Hematopoietic multipotent progenitor cell treated with erythropoietin and hydrocortisone succinate and interleukin-3 and kit ligand, for 4 days (in vitro differentiated cells): ENCODE measurements around the gene PNMA3.
"Not testable (repeated sequence)": the region's sequence is repeated elsewhere in the genome, so short reads cannot be mapped to it uniquely, and the experiment has no call there.

ENCODE experiments used
- DNase-seq: peaks from one replicate; pipeline ENCODE4 v3.0.0-alpha.2; 2015

The PNMA3 gene

GRCh38 chrX:153074262-153074899 lies 18.1 kb downstream of the PNMA3 start:
- DNase-seq: no peak

GRCh38 chrX:153074935-153075334 lies 18.7 kb downstream of the PNMA3 start:
- DNase-seq: no peak

DNA sequence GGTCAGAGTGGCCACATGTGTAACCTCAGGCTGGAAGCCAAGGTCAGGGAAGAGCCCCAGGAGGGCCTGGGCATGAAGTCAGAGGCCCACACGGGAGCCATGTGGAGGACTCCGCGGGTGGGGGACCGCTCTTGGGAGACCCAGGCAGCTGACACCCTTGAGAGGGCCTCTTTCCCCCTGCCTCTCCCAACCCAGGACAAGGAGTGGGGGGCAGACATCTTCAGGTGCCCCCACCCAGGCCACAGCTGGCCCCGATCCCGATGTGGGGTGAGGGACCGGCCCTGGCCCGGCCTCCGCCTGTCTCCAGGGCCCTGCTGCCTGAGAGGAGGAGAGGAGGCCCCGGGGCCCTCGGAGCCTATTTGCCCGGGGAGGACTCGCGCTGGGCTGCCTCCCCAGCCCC lies 19.1 kb downstream of the PNMA3 start:
- DNase-seq: no peak

DNA sequence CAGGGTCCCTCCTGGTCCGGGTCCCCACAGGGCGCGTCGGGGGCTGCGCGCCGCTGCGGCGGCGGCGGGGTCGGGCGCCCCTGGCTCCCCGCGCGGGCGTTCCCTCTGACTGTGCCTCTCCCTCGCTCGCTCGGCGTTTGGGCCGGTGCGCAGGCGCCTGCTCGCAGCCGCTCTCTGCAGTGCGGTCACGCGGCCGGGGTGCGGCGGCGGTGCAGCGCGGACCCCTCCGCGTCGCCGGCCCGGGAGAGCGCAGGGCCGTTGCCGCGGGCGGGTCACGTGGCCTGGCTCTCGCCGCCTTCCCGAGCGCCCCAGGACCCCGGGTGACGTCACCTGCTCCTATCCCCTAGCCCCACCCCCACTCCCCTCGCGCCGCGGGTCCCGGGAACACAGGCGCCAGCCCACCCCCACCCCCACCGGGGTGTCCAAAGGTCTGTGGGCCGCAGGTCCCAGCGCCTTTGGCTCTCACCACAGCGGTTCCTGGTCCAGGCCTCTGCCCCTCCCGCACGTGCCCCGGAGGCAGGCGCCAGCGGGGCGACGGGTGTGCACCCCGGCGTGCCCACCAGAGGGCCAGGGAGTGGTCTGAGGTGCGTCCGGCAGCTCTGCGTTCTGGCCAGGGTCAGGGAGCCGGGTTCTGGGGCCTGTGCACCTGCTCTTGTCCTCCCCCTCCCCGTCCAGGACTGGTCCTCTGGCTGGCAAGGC lies 21.3 kb downstream of the PNMA3 start:
- not testable (repeated sequence) for DNase-seq

DNA sequence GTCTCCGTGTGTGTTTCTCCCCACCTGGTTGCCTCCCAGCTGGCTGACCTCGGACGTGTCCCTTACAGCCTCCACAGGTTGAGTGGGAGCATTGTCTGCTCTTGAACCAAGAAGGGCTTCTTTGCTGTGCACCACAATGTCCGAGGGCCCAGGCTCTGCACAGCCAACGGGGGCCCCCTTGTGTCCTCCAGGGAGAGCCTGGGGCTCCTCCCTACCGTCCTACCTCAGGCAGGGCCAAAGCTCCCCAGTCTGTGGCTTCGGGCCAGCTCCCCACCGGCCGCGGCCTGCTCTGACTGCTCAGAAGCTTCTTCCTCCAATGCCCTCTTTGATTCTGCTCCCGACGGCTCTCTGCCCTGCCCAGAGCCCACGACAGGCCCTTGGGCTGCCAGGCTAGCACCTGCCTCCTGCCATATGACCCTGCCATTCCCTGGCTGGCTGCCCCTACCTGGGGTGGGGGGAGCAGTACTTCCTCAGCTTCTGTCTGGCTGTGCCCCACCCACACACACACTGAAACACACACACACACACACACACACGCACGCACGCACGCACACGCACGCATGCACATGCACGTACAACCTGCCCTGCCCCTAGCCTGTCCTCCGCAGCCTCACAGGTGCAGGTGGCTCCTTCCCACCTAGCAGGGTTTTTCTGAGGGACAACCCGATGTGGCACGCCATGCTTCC lies 27.1 kb downstream of the PNMA3 start:
- not testable (repeated sequence) for DNase-seq

DNA sequence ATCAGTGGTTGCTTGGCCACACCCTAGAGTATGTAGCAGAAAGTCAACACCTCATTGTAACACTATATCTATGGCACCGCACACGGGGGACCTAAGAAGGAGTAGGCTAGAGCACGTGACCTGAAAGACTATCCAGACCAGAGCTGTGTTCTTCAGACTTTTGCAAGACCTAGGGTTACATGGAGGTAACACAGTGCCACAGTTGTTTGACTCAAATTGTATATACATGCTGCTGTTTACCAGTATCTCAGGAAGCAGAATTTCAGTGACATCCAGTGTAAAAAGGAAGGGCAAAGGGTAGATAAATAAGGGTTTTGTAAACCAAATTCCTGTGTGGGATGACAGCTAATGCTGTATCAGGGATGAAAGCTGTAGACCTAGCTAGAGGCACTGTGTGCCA lies 46.1 kb downstream of the PNMA3 start:
- DNase-seq: no peak

DNA sequence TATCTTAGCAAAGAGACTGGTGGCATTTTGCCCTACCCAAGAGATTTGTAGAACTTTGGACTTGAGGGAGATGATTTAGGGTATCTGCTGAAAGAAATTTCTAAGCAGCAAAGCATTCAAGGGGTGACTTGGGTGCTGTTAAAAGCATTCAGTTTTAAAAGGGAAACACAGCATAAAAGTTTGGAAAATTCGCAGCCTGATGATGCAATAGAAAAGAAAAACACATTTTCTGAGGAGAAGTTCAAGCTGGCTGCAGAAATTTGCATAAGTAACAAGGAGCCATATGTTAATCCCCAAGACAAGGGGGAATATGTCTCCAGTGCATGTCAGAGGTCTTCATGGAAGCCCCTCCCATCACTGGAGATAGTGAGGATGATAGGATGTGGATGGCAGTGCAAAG lies 48.7 kb downstream of the PNMA3 start:
- not testable (repeated sequence) for DNase-seq

DNA sequence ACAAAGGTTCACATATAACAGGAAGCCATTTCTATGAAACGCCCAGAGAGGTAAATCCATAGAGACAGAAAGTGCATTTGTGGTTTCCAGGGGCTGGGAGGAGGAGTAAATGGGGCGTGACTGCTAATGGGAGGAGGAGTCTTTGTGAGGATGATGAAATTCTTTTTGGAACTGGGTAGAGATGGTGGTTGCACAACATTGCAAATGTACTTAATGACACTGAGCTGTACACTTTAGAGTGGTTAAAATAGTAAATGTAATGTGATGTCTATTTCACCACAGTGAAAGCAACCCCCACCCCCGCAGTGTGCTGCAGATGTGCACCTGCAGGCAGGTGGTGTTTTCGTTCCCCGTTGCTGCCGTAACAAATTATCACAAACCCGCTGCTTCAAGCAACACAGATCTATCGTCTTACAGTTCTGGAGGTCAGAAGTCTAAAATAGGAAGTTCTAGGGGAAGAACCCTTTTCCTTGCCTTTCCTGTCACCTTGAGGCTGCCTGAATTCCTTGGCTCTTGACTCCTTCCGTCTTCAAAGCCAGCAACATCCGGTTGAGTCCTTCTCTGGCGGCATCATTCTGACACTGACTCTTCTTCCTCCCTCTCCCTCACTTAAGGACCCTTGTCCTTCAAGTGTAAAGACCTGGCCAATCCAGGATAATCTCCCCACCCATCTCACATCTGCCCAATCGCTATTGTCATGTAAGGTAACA lies 50.0 kb downstream of the PNMA3 start:
- DNase-seq: not testable (repeated sequence)
